ENCODE data around the gene AK1. TPM values are rescaled to one million over a fixed set of nuclear protein-coding genes. Genes with fewer than 3 reads are reported as not detected.

Gene AK1
- total RNA-seq, 1 donor from 2014 or later, result 64.5 TPM

DNA sequence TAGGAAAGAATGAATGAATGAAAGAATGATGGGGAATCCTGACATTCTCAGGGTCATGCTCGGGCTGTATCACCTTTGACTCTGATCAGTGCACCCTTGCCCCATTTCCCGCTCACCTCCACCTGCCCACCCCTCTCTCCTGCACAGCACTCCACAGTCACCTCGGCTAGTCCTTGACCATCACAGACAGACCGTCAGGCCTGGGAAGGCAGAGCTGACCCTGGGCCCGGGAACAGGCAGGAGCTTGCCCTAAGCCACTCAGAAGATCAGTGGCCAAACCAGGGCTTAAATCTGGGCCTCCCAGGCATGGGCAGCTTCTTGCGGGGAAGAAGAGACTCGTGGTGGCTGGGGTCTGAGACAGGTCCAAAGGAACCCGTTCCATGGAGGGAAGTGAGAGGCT lies 18.3 kb upstream of the AK1 start:
- intact Hi-C loops (cut with DNase I), result loop anchor here (2.0 kb wide), 1 partner anchor 19 kb away; the partner anchor contains the start of gene AK1
- Histone ChIP-seq H3K9me3 (no peaks in the 10 kb centered on the region), H3K4me1 (peaks cover 14 to 26% of the 10 kb centered on the region in 2 donors), H3K27me3 (no peaks in the 10 kb centered on the region), H3K36me3 (peaks cover 48 to 58% of the 10 kb centered on the region in 2 donors), H3K27ac (peak overlapping the region in 1 of 2 donors; percentile 99), H3K4me3 (no peak overlapping the region)
- DNase-seq (ENCODE audit: low spot score in 2 of 2), result no peak
- TF ChIP-seq, protein P1, sequence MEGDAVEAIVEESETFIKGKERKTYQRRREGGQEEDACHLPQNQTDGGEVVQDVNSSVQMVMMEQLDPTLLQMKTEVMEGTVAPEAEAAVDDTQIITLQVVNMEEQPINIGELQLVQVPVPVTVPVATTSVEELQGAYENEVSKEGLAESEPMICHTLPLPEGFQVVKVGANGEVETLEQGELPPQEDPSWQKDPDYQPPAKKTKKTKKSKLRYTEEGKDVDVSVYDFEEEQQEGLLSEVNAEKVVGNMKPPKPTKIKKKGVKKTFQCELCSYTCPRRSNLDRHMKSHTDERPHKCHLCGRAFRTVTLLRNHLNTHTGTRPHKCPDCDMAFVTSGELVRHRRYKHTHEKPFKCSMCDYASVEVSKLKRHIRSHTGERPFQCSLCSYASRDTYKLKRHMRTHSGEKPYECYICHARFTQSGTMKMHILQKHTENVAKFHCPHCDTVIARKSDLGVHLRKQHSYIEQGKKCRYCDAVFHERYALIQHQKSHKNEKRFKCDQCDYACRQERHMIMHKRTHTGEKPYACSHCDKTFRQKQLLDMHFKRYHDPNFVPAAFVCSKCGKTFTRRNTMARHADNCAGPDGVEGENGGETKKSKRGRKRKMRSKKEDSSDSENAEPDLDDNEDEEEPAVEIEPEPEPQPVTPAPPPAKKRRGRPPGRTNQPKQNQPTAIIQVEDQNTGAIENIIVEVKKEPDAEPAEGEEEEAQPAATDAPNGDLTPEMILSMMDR (IDR thresholded peaks at IDR 0.05), result no peak

- H3K27me3 ChIP-seq, result no peaks in the 10 kb centered on the region
- DNase-seq (ENCODE audit: low spot score in 2 of 2), result no peak
- TF ChIP-seq, protein P1 (IDR thresholded peaks at IDR 0.05), result no peak
- H3K4me1 ChIP-seq, result peaks cover 10 to 17% of the 10 kb centered on the region in 2 donors
- no peak overlapping the region for H3K27ac ChIP-seq
- H3K9me3 ChIP-seq, result no peaks in the 10 kb centered on the region
- H3K4me3 ChIP-seq, result no peak overlapping the region
- intact Hi-C loops (cut with DNase I), result no loop called here
- H3K36me3 ChIP-seq, result peaks cover 69 to 77% of the 10 kb centered on the region in 2 donors
Observed at GRCh38 chr9:127893392-127893791, 15.9 kb upstream of the AK1 start.

- intact Hi-C loops (cut with DNase I), result no loop called here
- peaks cover 75 to 78% of the 10 kb centered on the region in 2 donors for H3K36me3 ChIP-seq
- no peaks in the 10 kb centered on the region for H3K9me3 ChIP-seq
- no peak overlapping the region for H3K4me3 ChIP-seq
- H3K27ac ChIP-seq, result no peak overlapping the region
- TF ChIP-seq, protein P1 (IDR thresholded peaks at IDR 0.05), result no peak
- DNase-seq (ENCODE audit: low spot score in 2 of 2), result no peak
- no peaks in the 10 kb centered on the region for H3K27me3 ChIP-seq
- H3K4me1 ChIP-seq, result peaks cover 10 to 13% of the 10 kb centered on the region in 2 donors
Observed at GRCh38 chr9:127892831-127893230, 15.4 kb upstream of the AK1 start.

GRCh38 chr9:127890053-127890452 lies 12.6 kb upstream of the AK1 start:
- TF ChIP-seq, protein P1 (IDR thresholded peaks at IDR 0.05), result no peak
- Histone ChIP-seq H3K36me3 (peaks cover 79 to 89% of the 10 kb centered on the region in 2 donors), H3K4me1 (peaks cover 0 to 4% of the 10 kb centered on the region in 2 donors), H3K9me3 (no peaks in the 10 kb centered on the region), H3K4me3 (no peak overlapping the region), H3K27me3 (no peaks in the 10 kb centered on the region), H3K27ac (no peak overlapping the region)
- no peak for DNase-seq (ENCODE audit: low spot score in 2 of 2)
- intact Hi-C loops (cut with DNase I), result no loop called here

GRCh38 chr9:127887792-127888191 lies 10.3 kb upstream of the AK1 start:
- Histone ChIP-seq H3K4me1 (peaks cover 0 to 11% of the 10 kb centered on the region in 2 donors), H3K4me3 (no peak overlapping the region), H3K27me3 (no peaks in the 10 kb centered on the region), H3K36me3 (peaks cover 57 to 66% of the 10 kb centered on the region in 2 donors), H3K9me3 (no peaks in the 10 kb centered on the region), H3K27ac (no peak overlapping the region)
- intact Hi-C loops (cut with DNase I), result no loop called here
- no peak for DNase-seq (ENCODE audit: low spot score in 2 of 2)
- TF ChIP-seq, protein P1 (IDR thresholded peaks at IDR 0.05), result no peak
